ENCODE data around the gene MRPS2. TPM values are rescaled to one million over a fixed set of nuclear protein-coding genes. Genes with fewer than 3 reads are reported as not detected.
"Not testable (repeated sequence)": the region's sequence is repeated elsewhere in the genome, so short reads cannot be mapped to it uniquely, and the experiment has no call there.

Gene MRPS2
- total RNA-seq, 1 donor from 2014 or later = 13.9 TPM

- no peak for DNase-seq (ENCODE audit: low spot score in 2 of 2)
Observed at GRCh38 chr9:135526730-135527571, 26.5 kb downstream of the MRPS2 start.

GRCh38 chr9:135528842-135529435 is 28.5 kb downstream of the MRPS2 start:
- not testable (repeated sequence) for FAIRE-seq; DNase-seq (ENCODE audit: low spot score in 2 of 2)

More at GRCh38 chr9:135526730-135527571, 26.5 kb downstream of the MRPS2 start:
- no peak for FAIRE-seq

- DNase-seq (ENCODE audit: low spot score in 2 of 2) = no peak
- no peak for FAIRE-seq
Observed at GRCh38 chr9:135530146-135530545, 29.7 kb downstream of the MRPS2 start.

- FAIRE-seq (no peak), DNase-seq (ENCODE audit: low spot score in 2 of 2) (no peak)
Observed at GRCh38 chr9:135531096-135531495, 30.6 kb downstream of the MRPS2 start.

GRCh38 chr9:135533113-135533512 is 32.6 kb downstream of the MRPS2 start:
- DNase-seq (ENCODE audit: low spot score in 2 of 2) = no peak
- FAIRE-seq = no peak

- FAIRE-seq (no peak), DNase-seq (ENCODE audit: low spot score in 2 of 2) (no peak)
Observed at GRCh38 chr9:135533674-135534073, 33.2 kb downstream of the MRPS2 start.

- not testable (repeated sequence) for FAIRE-seq; DNase-seq (ENCODE audit: low spot score in 2 of 2)
Observed at GRCh38 chr9:135534192-135534711, 33.8 kb downstream of the MRPS2 start.

- not testable (repeated sequence) for DNase-seq (ENCODE audit: low spot score in 2 of 2); FAIRE-seq
Observed at GRCh38 chr9:135534826-135535225, 34.3 kb downstream of the MRPS2 start.

- FAIRE-seq; DNase-seq (ENCODE audit: low spot score in 2 of 2): not testable (repeated sequence)
Observed at GRCh38 chr9:135535631-135536030, 35.1 kb downstream of the MRPS2 start.

- no peak for FAIRE-seq
- DNase-seq (ENCODE audit: low spot score in 2 of 2) = no peak
Observed at GRCh38 chr9:135536216-135536615, 35.7 kb downstream of the MRPS2 start.

GRCh38 chr9:135543262-135543894 is 42.9 kb downstream of the MRPS2 start:
- FAIRE-seq = not testable (repeated sequence)

GRCh38 chr9:135544981-135545635 is 44.6 kb downstream of the MRPS2 start:
- DNase-seq (ENCODE audit: low spot score in 2 of 2) (no peak), FAIRE-seq (no peak)

More at GRCh38 chr9:135543262-135543894, 42.9 kb downstream of the MRPS2 start:
- DNase-seq (ENCODE audit: low spot score in 2 of 2) = not testable (repeated sequence)

- not testable (repeated sequence) for DNase-seq (ENCODE audit: low spot score in 2 of 2); FAIRE-seq
Observed at GRCh38 chr9:135545646-135546176, 45.2 kb downstream of the MRPS2 start, which contains the start of gene OBP2A. OBP2A (plus strand) TSS chr9:135546126; CDS start chr9:135546181, 55 bp downstream.

GRCh38 chr9:135546792-135547617 is 46.5 kb downstream of the MRPS2 start:
- FAIRE-seq; DNase-seq (ENCODE audit: low spot score in 2 of 2): not testable (repeated sequence)

- no peak for DNase-seq (ENCODE audit: low spot score in 2 of 2)
- FAIRE-seq = no peak
Observed at GRCh38 chr9:135547756-135548736, 47.6 kb downstream of the MRPS2 start.

GRCh38 chr9:135549478-135550343 is 49.2 kb downstream of the MRPS2 start:
- not testable (repeated sequence) for DNase-seq (ENCODE audit: low spot score in 2 of 2); FAIRE-seq

Measured in frontal cortex (tissue), 4 donors.